Upper lobe of left lung (tissue), 6 donors: ENCODE measurements around the gene LTBP2. TPM values are rescaled to one million over a fixed set of nuclear protein-coding genes. Genes with fewer than 3 reads are reported as not detected.
A peak's percentile ranks its signal among the peaks of the same experiment; 100 is the strongest.

ENCODE experiments used
- ATAC-seq, 2 donors: fragments of 200-7000 bp; cut with Tn5 transposase; one replicate each; pipeline ENCODE4 v1.9.1; 2022; ENCODE audit warnings: mild to moderate bottlenecking in 2 of 2, moderate library complexity in 2 of 2; ENCODE audit not compliant: low FRiP score in 2 of 2
- DNase-seq, 2 donors: peaks; one replicate each; pipeline ENCODE4 v3.0.0-alpha.2; 2019 to 2020
- H3K27ac ChIP-seq, 4 donors: fragments of 200-600 bp; sonication (generic); one replicate each; pipeline ENCODE4 v1.5.1; 2016 to 2019
- H3K27me3 ChIP-seq, 4 donors: fragments of 200-600 bp; sonication (generic); one replicate each; pipeline ENCODE4 v1.5.1; 2017 to 2019
- H3K36me3 ChIP-seq, 4 donors: fragments of 200-600 bp; sonication (generic); one replicate each; pipeline ENCODE4 v1.5.1; 2016 to 2019
- H3K4me1 ChIP-seq, 4 donors: fragments of 200-600 bp; sonication (generic); one replicate each; pipeline ENCODE4 v1.5.1; 2018 to 2019
- H3K4me3 ChIP-seq, 4 donors: fragments of 200-600 bp; sonication (generic); one replicate each; pipeline ENCODE4 v1.5.1; 2017 to 2019; ENCODE audit warnings: mild to moderate bottlenecking in 2 of 4, moderate library complexity in 1 of 4
- H3K9me3 ChIP-seq, 4 donors: fragments of 200-600 bp; sonication (generic); one replicate each; pipeline ENCODE4 v1.5.1; 2018 to 2019
- CTCF ChIP-seq, 6 experiments: fragments of 450-650 bp in 4 of 6; fragments of 200-600 bp in 2 of 6; sonication (generic) in 2 of 6; IDR thresholded peaks; one replicate each; pipeline ENCODE4 v1.5.1; 2016 to 2019; ENCODE audit warnings: antibody characterized with exemption in 6 of 6
- EP300 ChIP-seq, 4 donors: sonication (generic); formaldehyde crosslinking; IDR thresholded peaks; one replicate each; pipeline ENCODE4 v1.5.1; 2017; ENCODE audit warnings: antibody characterized with exemption in 4 of 4, control low read depth in 2 of 4
- POLR2A ChIP-seq, 4 donors: fragments of 450-650 bp; IDR thresholded peaks; one replicate each; pipeline ENCODE4 v1.5.1; 2016 to 2017; ENCODE audit warnings: antibody characterized with exemption in 4 of 4, mild to moderate bottlenecking in 2 of 4
- POLR2AphosphoS5 ChIP-seq, 2 donors: sonication (generic); formaldehyde crosslinking; IDR thresholded peaks; one replicate each; pipeline ENCODE4 v1.5.1; 2017; ENCODE audit warnings: antibody characterized with exemption in 2 of 2
- WGBS, 2 donors: methylation state at CpG; one replicate each; pipeline ENCODE4 v1.1.5; 2017 to 2018; 5-methylcytosine and 5-hydroxymethylcytosine counted together
- total RNA-seq, 6 donors: library from RNA; depleted of rRNA in 4 of 6; stranded (reverse); fragments of >200 nt in 4 of 6; gene quantifications; one replicate each; pipeline versions ENCODE4 v1.1.0 to v1.2.1, GENCODE V29; 2016 to 2021
- donor health status: DM: no; HTN: no; CAD: no; lungs with moderate emphysema.
- donor health status: DM: no; HTN: yes; CAD: no; lungs with severe emphysema.

Gene LTBP2
- total RNA-seq, 6 donors from 2014 or later = 19.7 to 136 (median 77.6) TPM

GRCh38 chr14:74569387-74569786 lies 42.6 kb downstream of the LTBP2 start:
- Histone ChIP-seq H3K4me1 (peaks cover 40 to 58% (median 48%) of the 10 kb centered on the region in 4 donors), H3K9me3 (no peaks in the 10 kb centered on the region), H3K36me3 (no peaks in the 10 kb centered on the region), H3K4me3 (no peak overlapping the region), H3K27ac (peak overlapping the region in 3 of 4 donors; percentile 55 to 79 (median 62)), H3K27me3 (no peaks in the 10 kb centered on the region)
- ATAC-seq (no peak), DNase-seq (no peak)
- 81 to 94% methylated on average over 2 of the region's 2 CpGs for WGBS, 2 donors
- TF ChIP-seq CTCF (IDR thresholded peaks at IDR 0.05) (no peak), POLR2A (IDR thresholded peaks at IDR 0.05) (no peak), POLR2AphosphoS5 (IDR thresholded peaks at IDR 0.05) (no peak), EP300 (IDR thresholded peaks at IDR 0.05) (no peak)

- H3K4me3 ChIP-seq = no peak overlapping the region
- WGBS, 2 donors = 56 to 81% methylated on average over 3 of the region's 3 CpGs
- no peaks in the 10 kb centered on the region for H3K36me3 ChIP-seq
- peak overlapping the region in 3 of 4 donors; percentile 4 to 79 (median 62) for H3K27ac ChIP-seq
- ATAC-seq (peak in 1 of 2 donors; percentile 4), DNase-seq (no peak)
- no peaks in the 10 kb centered on the region for H3K9me3 ChIP-seq
- TF ChIP-seq POLR2AphosphoS5 (IDR thresholded peaks at IDR 0.05) (no peak), POLR2A (IDR thresholded peaks at IDR 0.05) (no peak)
- peaks cover 39 to 55% (median 48%) of the 10 kb centered on the region in 4 donors for H3K4me1 ChIP-seq
- H3K27me3 ChIP-seq = no peaks in the 10 kb centered on the region
These were observed 43.1 kb downstream of the LTBP2 start for GRCh38 chr14:74568911-74569310.

GRCh38 chr14:74568380-74568649 lies 43.7 kb downstream of the LTBP2 start:
- no peaks in the 10 kb centered on the region for H3K9me3 ChIP-seq
- H3K36me3 ChIP-seq = no peaks in the 10 kb centered on the region
- TF ChIP-seq POLR2A (IDR thresholded peaks at IDR 0.05) = no peak
- TF ChIP-seq EP300 (IDR thresholded peaks at IDR 0.05) = no peak
- no peak for TF ChIP-seq CTCF (IDR thresholded peaks at IDR 0.05)
- no peak for TF ChIP-seq POLR2AphosphoS5 (IDR thresholded peaks at IDR 0.05)
- no peak for DNase-seq
- 47 to 65% methylated on average over 2 to 3 of the region's 3 CpGs for WGBS, 2 donors
- no peaks in the 10 kb centered on the region for H3K27me3 ChIP-seq
- peak overlapping the region in 3 of 4 donors; percentile 4 to 79 (median 74) for H3K27ac ChIP-seq
- ATAC-seq = no peak
- peaks cover 38 to 58% (median 47%) of the 10 kb centered on the region in 4 donors for H3K4me1 ChIP-seq
- no peak overlapping the region for H3K4me3 ChIP-seq

GRCh38 chr14:74567646-74568379 lies 44.2 kb downstream of the LTBP2 start:
- TF ChIP-seq EP300 (IDR thresholded peaks at IDR 0.05) = no peak
- no peak for TF ChIP-seq POLR2A (IDR thresholded peaks at IDR 0.05)
- TF ChIP-seq CTCF (IDR thresholded peaks at IDR 0.05) = no peak
- no peak for TF ChIP-seq POLR2AphosphoS5 (IDR thresholded peaks at IDR 0.05)
- H3K9me3 ChIP-seq = no peaks in the 10 kb centered on the region
- no peak for ATAC-seq
- H3K36me3 ChIP-seq = no peaks in the 10 kb centered on the region
- peak overlapping the region; percentile 52 to 79 (median 64) for H3K27ac ChIP-seq
- DNase-seq = no peak
- H3K4me3 ChIP-seq = no peak overlapping the region
- 89 to 91% methylated on average over 13 to 21 of the region's 21 CpGs for WGBS, 2 donors
- H3K4me1 ChIP-seq = peaks cover 34 to 56% (median 46%) of the 10 kb centered on the region in 4 donors
- no peaks in the 10 kb centered on the region for H3K27me3 ChIP-seq

- TF ChIP-seq POLR2AphosphoS5 (IDR thresholded peaks at IDR 0.05) = no peak
- TF ChIP-seq CTCF (IDR thresholded peaks at IDR 0.05) = no peak
- TF ChIP-seq EP300 (IDR thresholded peaks at IDR 0.05) = no peak
- TF ChIP-seq POLR2A (IDR thresholded peaks at IDR 0.05) = no peak
- Histone ChIP-seq H3K9me3 (no peaks in the 10 kb centered on the region), H3K27me3 (no peaks in the 10 kb centered on the region), H3K4me3 (no peak overlapping the region), H3K4me1 (peaks cover 35 to 59% (median 45%) of the 10 kb centered on the region in 4 donors), H3K27ac (peak overlapping the region; percentile 52 to 79 (median 64)), H3K36me3 (no peaks in the 10 kb centered on the region)
- 76 to 78% methylated on average over 7 to 9 of the region's 9 CpGs for WGBS, 2 donors
- ATAC-seq (no peak), DNase-seq (peak in 1 of 2 donors; percentile 55)
These were observed 44.8 kb downstream of the LTBP2 start for GRCh38 chr14:74567219-74567618.
